GM21576 (cell line): ENCODE measurements around the gene PCDHB8.
"Not testable (repeated sequence)": the region's sequence is repeated elsewhere in the genome, so short reads cannot be mapped to it uniquely, and the experiment has no call there.

ENCODE experiments used
- ATAC-seq: cut with Tn5 transposase; IDR thresholded peaks from one replicate; pipeline ENCODE4 v1.9.1; 2021; ENCODE audit warnings: mild to moderate bottlenecking, moderate library complexity; ENCODE audit not compliant: unreplicated experiment

Gene PCDHB8

GRCh38 chr5:141224844-141225243 lies 47.3 kb downstream of the PCDHB8 start:
- ATAC-seq = not testable (repeated sequence)

GRCh38 chr5:141225421-141225820 lies 47.8 kb downstream of the PCDHB8 start:
- not testable (repeated sequence) for ATAC-seq
